Hair follicular keratinocyte (primary cell): ENCODE measurements around the gene C1GALT1C1L. TPM values are rescaled to one million over a fixed set of nuclear protein-coding genes. Genes with fewer than 3 reads are reported as not detected.

Experiments used
- total RNA-seq: library from RNA; depleted of rRNA; stranded (reverse); fragments of >200 nt; gene quantifications from 2 replicates; pipeline ENCODE4 v1.2.3, GENCODE V29; 2015

Gene C1GALT1C1L
- 0.08 TPM in 1 of 2 replicates, not detected in the other for total RNA-seq

GRCh38 chr2:43676322-43677050 is at the start of gene C1GALT1C1L:
TSS of gene C1GALT1C1L (minus strand) at chr2:43676429. CDS start at chr2:43676322, 107 bp downstream.

GRCh38 chr2:43637030-43637803 is 39.0 kb downstream of the C1GALT1C1L start, which contains the start of gene PLEKHH2:
TSS of gene PLEKHH2 (plus strand) at chr2:43637260. CDS start at chr2:43644674, 7,414 bp downstream.

Other genes with a start within 250 kb of the C1GALT1C1L start
- 11.8 and 13.4 TPM in 2 replicates for gene THADA, start 80.4 kb downstream of the C1GALT1C1L start, total RNA-seq
- 1.3 TPM in 2 replicates for gene PLEKHH2, start 39.2 kb downstream of the C1GALT1C1L start, total RNA-seq
- 13.7 and 16.4 TPM in 2 replicates for gene DYNC2LI1, start 97.6 kb upstream of the C1GALT1C1L start, total RNA-seq
- gene ABCG5, start 162.4 kb upstream of the C1GALT1C1L start, total RNA-seq, result not detected in 2 replicates
- gene ABCG8, start 162.5 kb upstream of the C1GALT1C1L start, total RNA-seq, result not detected in 2 replicates